Subcutaneous abdominal adipose tissue (tissue), 5 donors: ENCODE data around the gene KRTAP27-1.

Experiments
- H3K27ac ChIP-seq: one replicate; pipeline ENCODE4 v1.7.0; 2013; ENCODE audit warnings: low read depth, mild to moderate bottlenecking, inconsistent platforms, low read length, moderate library complexity
- H3K27me3 ChIP-seq, 5 donors: one replicate each; pipeline ENCODE4 v1.7.0; 2013; ENCODE audit warnings: low read length in 5 of 5, inconsistent platforms in 1 of 5; ENCODE audit not compliant: control insufficient read depth in 5 of 5, insufficient read depth in 4 of 5
- H3K36me3 ChIP-seq, 5 donors: one replicate each; pipeline ENCODE4 v1.7.0; 2013; ENCODE audit warnings: low read length in 5 of 5; ENCODE audit not compliant: control insufficient read depth in 5 of 5, insufficient read depth in 5 of 5
- H3K4me1 ChIP-seq, 5 donors: one replicate each; pipeline ENCODE4 v1.7.0; 2013; ENCODE audit warnings: low read length in 5 of 5, mild to moderate bottlenecking in 3 of 5, moderate library complexity in 1 of 5; ENCODE audit not compliant: control insufficient read depth in 5 of 5, insufficient read depth in 5 of 5
- H3K4me3 ChIP-seq, 5 donors: one replicate each; pipeline ENCODE4 v1.7.0; 2013; ENCODE audit warnings: low read length in 5 of 5, low read depth in 1 of 5
- H3K9ac ChIP-seq, 5 donors: one replicate each; pipeline ENCODE4 v1.7.0; 2013; ENCODE audit warnings: low read length in 5 of 5, mild to moderate bottlenecking in 4 of 5, moderate library complexity in 3 of 5
- H3K9me3 ChIP-seq, 5 donors: one replicate each; pipeline ENCODE4 v1.7.0; 2013; ENCODE audit warnings: low read length in 5 of 5; ENCODE audit not compliant: control insufficient read depth in 5 of 5
- donor health status: healthy.
- donor health status: healthy.
- donor health status: healthy.
- donor health status: healthy.
- donor health status: healthy.

The KRTAP27-1 gene

DNA sequence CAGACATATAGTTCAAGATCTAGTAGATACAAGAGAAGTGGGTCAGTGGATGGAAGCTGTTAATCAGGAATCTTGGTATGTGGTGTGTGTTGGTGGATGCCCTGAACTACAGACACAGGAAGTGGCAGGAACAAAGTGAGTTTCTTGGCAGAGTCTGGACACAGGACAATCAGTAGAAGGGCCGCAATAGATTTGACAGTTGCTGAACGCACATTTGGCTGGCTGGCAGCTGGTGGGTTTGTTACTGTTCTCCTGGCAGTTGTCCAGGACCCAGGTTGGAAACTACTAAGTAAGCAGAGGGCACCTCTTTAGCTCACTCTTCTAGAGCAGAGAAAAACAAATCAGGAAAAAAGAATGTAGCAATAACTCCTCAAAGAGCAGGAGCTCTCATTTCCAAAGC, 30.6 kb downstream of the KRTAP27-1 start:
- Histone ChIP-seq H3K9ac (no peak overlapping the region), H3K27ac (no peak overlapping the region), H3K27me3 (no peaks in the 10 kb centered on the region), H3K4me1 (no peaks in the 10 kb centered on the region), H3K36me3 (no peaks in the 10 kb centered on the region), H3K9me3 (no peaks in the 10 kb centered on the region), H3K4me3 (no peak overlapping the region)

GRCh38 chr21:30305136-30305535, 32.4 kb downstream of the KRTAP27-1 start:
- Histone ChIP-seq H3K27me3 (no peaks in the 10 kb centered on the region), H3K4me3 (no peak overlapping the region), H3K27ac (no peak overlapping the region), H3K9ac (no peak overlapping the region), H3K9me3 (no peaks in the 10 kb centered on the region), H3K4me1 (no peaks in the 10 kb centered on the region), H3K36me3 (no peaks in the 10 kb centered on the region)

GRCh38 chr21:30289215-30289614, 48.3 kb downstream of the KRTAP27-1 start, which contains the start of gene KRTAP25-1:
Gene KRTAP25-1 (minus strand): TSS chr21:30289514. CDS start chr21:30289490, 24 bp downstream.
- Histone ChIP-seq H3K27ac (no peak within 1 kb of the TSS), H3K9ac (no peak within 1 kb of the TSS), H3K36me3 (no peaks in the 10 kb centered on the region), H3K27me3 (no peaks in the 10 kb centered on the region), H3K9me3 (no peaks in the 10 kb centered on the region), H3K4me3 (no peak within 1 kb of the TSS), H3K4me1 (peaks cover 0 to 10% (median 5%) of the 10 kb centered on the region in 5 donors)
